Neural crest cell (in vitro differentiated cells): ENCODE data around the gene PROSER2. TPM values are rescaled to one million over a fixed set of nuclear protein-coding genes. Genes with fewer than 3 reads are reported as not detected.
A peak's percentile ranks its signal among the peaks of the same experiment; 100 is the strongest.

Source experiments
- DNase-seq: peaks from one replicate; pipeline ENCODE4 v3.0.0; 2021; ENCODE audit warnings: low read depth, mixed read lengths, low spot score
- H3K27ac Mint-ChIP-seq: one replicate; pipeline ENCODE4 v1.8.0; 2021; ENCODE audit warnings: mild to moderate bottlenecking, mixed read lengths; ENCODE audit not compliant: unreplicated experiment
- H3K27me3 Mint-ChIP-seq: 2 replicates; pipeline ENCODE4 v1.8.0; 2021; ENCODE audit warnings: low read depth, mild to moderate bottlenecking, mixed read lengths
- H3K36me3 Mint-ChIP-seq: 2 replicates; pipeline ENCODE4 v1.8.0; 2021; ENCODE audit warnings: low read depth, mild to moderate bottlenecking, mixed read lengths
- H3K4me1 Mint-ChIP-seq: 2 replicates; pipeline ENCODE4 v1.8.0; 2021; ENCODE audit warnings: mixed read lengths
- H3K4me3 Mint-ChIP-seq: one replicate; pipeline ENCODE4 v1.8.0; 2021; ENCODE audit warnings: mild to moderate bottlenecking, mixed read lengths
- H3K9me3 Mint-ChIP-seq: 2 replicates; pipeline ENCODE4 v1.8.0; 2021; ENCODE audit warnings: mixed read lengths
- total RNA-seq: library from RNA; stranded (reverse); gene quantifications from 2 replicates; pipeline ENCODE4 v1.2.1, GENCODE V29; 2021
- TF ChIP-seq, protein P1 (sequence below): fragments of 200-600 bp; sonication (generic); conservative IDR thresholded peaks from 2 replicates; pipeline ENCODE4 v1.5.0; 2021; ENCODE audit warnings: antibody characterized with exemption, mild to moderate bottlenecking

The PROSER2 gene
- total RNA-seq, 1 donor from 2014 or later = 7.5 TPM

DNA sequence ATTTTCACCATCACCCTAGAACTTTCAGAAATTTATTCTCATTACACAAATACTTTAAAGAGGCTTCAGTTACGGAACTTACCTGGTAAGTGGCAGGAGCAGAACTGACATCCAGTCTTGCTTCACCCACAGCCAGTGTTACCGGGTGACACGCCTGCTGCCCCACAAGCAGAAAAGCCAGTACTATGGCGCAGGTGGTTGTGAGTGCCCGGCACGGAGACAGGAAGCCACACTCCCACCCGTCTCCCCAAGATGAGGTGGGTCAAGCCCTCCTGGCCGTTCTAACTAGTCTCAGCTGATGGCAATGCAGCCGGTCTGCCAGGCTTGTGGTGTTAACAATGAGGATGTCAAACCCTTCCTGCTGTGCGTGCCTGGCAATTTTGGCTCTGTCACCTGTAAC lies 86.9 kb downstream of the PROSER2 start:
- TF ChIP-seq, protein P1, sequence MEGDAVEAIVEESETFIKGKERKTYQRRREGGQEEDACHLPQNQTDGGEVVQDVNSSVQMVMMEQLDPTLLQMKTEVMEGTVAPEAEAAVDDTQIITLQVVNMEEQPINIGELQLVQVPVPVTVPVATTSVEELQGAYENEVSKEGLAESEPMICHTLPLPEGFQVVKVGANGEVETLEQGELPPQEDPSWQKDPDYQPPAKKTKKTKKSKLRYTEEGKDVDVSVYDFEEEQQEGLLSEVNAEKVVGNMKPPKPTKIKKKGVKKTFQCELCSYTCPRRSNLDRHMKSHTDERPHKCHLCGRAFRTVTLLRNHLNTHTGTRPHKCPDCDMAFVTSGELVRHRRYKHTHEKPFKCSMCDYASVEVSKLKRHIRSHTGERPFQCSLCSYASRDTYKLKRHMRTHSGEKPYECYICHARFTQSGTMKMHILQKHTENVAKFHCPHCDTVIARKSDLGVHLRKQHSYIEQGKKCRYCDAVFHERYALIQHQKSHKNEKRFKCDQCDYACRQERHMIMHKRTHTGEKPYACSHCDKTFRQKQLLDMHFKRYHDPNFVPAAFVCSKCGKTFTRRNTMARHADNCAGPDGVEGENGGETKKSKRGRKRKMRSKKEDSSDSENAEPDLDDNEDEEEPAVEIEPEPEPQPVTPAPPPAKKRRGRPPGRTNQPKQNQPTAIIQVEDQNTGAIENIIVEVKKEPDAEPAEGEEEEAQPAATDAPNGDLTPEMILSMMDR = no peak
- Mint-ChIP-seq H3K4me3 (no peak overlapping the region), H3K9me3 (no peaks in the 10 kb centered on the region), H3K27me3 (no peaks in the 10 kb centered on the region), H3K27ac (peak overlapping the region; percentile 75), H3K4me1 (peaks cover 14% of the 10 kb centered on the region), H3K36me3 (no peaks in the 10 kb centered on the region)
- no peak for DNase-seq

DNA sequence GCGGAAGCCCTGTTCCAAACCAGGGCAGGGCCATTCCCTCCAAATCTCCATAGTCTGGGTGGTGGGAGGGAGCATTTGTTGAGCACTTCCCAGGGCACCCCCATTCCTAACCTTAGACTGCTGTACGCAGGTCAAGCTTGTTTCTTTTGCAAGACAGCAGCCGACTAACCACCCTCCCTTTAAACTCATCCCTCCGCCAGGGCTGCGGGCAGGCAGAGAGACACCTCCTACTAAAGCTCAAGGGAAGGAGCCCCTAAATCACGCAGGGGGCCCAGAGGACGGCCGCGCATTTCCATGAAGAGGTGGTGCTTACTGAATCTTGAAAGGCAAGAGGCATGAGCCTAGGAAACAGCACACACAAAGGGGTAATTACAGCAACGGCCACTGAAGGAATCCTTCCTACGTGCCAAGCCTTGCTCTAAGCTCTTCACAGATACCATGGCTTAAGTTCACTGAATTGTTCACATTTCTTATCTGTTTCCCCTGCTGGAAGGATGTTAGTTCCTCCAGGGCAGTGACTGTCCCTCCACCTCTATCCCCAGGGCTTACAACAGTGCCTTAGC lies 90.0 kb downstream of the PROSER2 start:
- Mint-ChIP-seq H3K4me3 (no peak overlapping the region), H3K27ac (no peak overlapping the region), H3K36me3 (no peaks in the 10 kb centered on the region), H3K4me1 (peaks cover 10% of the 10 kb centered on the region), H3K27me3 (no peaks in the 10 kb centered on the region), H3K9me3 (no peaks in the 10 kb centered on the region)
- no peak for DNase-seq
- TF ChIP-seq, protein P1 = no peak

DNA sequence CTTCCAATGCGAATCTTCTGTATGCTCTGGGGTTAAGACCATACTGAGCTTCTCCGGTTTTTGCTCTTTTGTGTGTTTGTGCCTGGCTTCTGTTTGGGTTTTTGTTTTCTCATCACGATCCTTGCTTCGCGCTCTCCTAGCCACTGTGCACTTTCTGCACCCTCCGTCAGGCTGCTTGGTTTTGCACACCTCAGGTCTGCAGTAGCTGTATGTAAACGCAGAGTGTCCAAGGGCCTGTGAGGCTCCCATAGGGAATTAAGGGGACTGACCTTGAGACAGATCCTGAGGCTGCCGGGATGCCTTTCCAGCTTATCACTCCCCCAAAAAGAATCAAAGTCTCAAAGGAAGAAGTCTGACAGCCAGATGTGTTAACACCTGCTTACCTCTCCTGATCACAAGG lies 95.2 kb downstream of the PROSER2 start:
- TF ChIP-seq, protein P1 = no peak

DNA sequence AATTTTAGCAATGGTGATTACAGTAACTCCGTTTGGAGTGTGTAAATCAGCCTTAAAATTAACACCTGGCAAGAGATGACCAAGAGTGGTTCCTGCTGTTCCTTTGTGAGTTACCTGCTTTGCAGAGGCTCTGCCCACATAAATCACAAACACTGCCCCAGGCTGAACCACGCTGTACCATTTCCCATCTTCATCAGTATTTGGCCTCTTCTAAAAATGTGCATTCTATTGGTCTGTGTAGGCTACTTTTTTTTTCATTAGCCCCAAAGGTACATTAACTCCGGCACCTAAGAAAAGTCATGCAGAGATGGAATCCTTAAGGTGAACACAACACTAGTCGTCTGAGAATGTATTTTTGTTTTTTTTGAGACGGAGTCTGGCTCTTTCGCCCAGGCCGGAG lies 96.1 kb downstream of the PROSER2 start:
- TF ChIP-seq, protein P1 = no peak
- no peak for DNase-seq
- Mint-ChIP-seq H3K36me3 (peaks cover 25% of the 10 kb centered on the region), H3K4me1 (peaks cover 10% of the 10 kb centered on the region), H3K27me3 (no peaks in the 10 kb centered on the region), H3K4me3 (no peak overlapping the region), H3K9me3 (no peaks in the 10 kb centered on the region), H3K27ac (no peak overlapping the region)

More for the DNA sequence above, 95.2 kb downstream of the PROSER2 start:
- no peak overlapping the region for H3K4me3 Mint-ChIP-seq
- H3K36me3 Mint-ChIP-seq = peaks cover 25% of the 10 kb centered on the region
- peaks cover 12% of the 10 kb centered on the region for H3K4me1 Mint-ChIP-seq
- no peak overlapping the region for H3K27ac Mint-ChIP-seq
- H3K27me3 Mint-ChIP-seq = no peaks in the 10 kb centered on the region
- H3K9me3 Mint-ChIP-seq = no peaks in the 10 kb centered on the region
- no peak for DNase-seq

Other genes starting within 250 kb of the PROSER2 start
- gene USP6NL, start 211.7 kb upstream of the PROSER2 start, total RNA-seq = 35.3 and 38.2 TPM in 2 replicates
- 5.2 and 5.3 TPM in 2 replicates for gene ECHDC3, start 81.0 kb upstream of the PROSER2 start, total RNA-seq
- 25.1 and 26.2 TPM in 2 replicates for gene UPF2, start 219.5 kb downstream of the PROSER2 start, total RNA-seq
- gene DHTKD1, start 245.6 kb downstream of the PROSER2 start, total RNA-seq = 55.3 and 56.1 TPM in 2 replicates